Liver (tissue), 9 donors: ENCODE results near the gene GON4L. TPM values are rescaled to one million over a fixed set of nuclear protein-coding genes. Genes with fewer than 3 reads are reported as not detected.
"Not testable (repeated sequence)": the region's sequence is repeated elsewhere in the genome, so short reads cannot be mapped to it uniquely, and the experiment has no call there.

Experiments
- DNase-seq: peaks from one replicate; pipeline ENCODE4 v3.0.0-alpha.2; 2017; ENCODE audit warnings: low spot score
- H3K27ac ChIP-seq, 2 donors: one replicate each; pipeline ENCODE4 v1.7.0; 2013; ENCODE audit warnings: inconsistent platforms in 2 of 2, low read length in 2 of 2, control low read depth in 1 of 2, low read depth in 1 of 2, mild to moderate bottlenecking in 1 of 2
- H3K27me3 ChIP-seq, 4 donors: one replicate each; pipeline versions ENCODE4 v1.6.1 to v1.7.0; 2013; ENCODE audit warnings: low read length in 3 of 4, inconsistent platforms in 1 of 4, mild to moderate bottlenecking in 1 of 4, moderate library complexity in 1 of 4; ENCODE audit not compliant: control insufficient read depth in 4 of 4, insufficient read depth in 4 of 4
- H3K36me3 ChIP-seq, 4 donors: one replicate each; pipeline versions ENCODE4 v1.6.1 to v1.7.0; 2013; ENCODE audit warnings: low read length in 3 of 4, mild to moderate bottlenecking in 3 of 4, low read depth in 1 of 4, moderate library complexity in 1 of 4; ENCODE audit not compliant: control insufficient read depth in 4 of 4, insufficient read depth in 3 of 4
- H3K4me1 ChIP-seq, 4 donors: one replicate each; pipeline versions ENCODE4 v1.6.1 to v1.7.0; 2013; ENCODE audit warnings: low read length in 3 of 4, mild to moderate bottlenecking in 3 of 4, moderate library complexity in 1 of 4; ENCODE audit not compliant: control insufficient read depth in 4 of 4, insufficient read depth in 4 of 4
- H3K4me3 ChIP-seq, 3 donors: one replicate each; pipeline versions ENCODE4 v1.6.1 to v1.7.0; 2013; ENCODE audit warnings: low read length in 3 of 3, control low read depth in 1 of 3, low read depth in 1 of 3, mild to moderate bottlenecking in 1 of 3
- H3K9ac ChIP-seq, 2 donors: one replicate each; pipeline ENCODE4 v1.7.0; 2013; ENCODE audit warnings: low read length in 2 of 2, mild to moderate bottlenecking in 2 of 2, moderate library complexity in 2 of 2, control low read depth in 1 of 2, low read depth in 1 of 2
- H3K9me3 ChIP-seq, 4 donors: one replicate each; pipeline versions ENCODE4 v1.6.1 to v1.7.0; 2013; ENCODE audit warnings: low read length in 3 of 4; ENCODE audit not compliant: control insufficient read depth in 4 of 4
- CTCF ChIP-seq: fragments of 150-350 bp; IDR thresholded peaks from 2 replicates; pipeline ENCODE4 v1.5.1; 2017; ENCODE audit warnings: improper control_type of control experiment, low read depth, low read length; ENCODE audit not compliant: missing input control
- EGR1 ChIP-seq, 2 donors: IDR thresholded peaks; 2 replicates each; pipeline ENCODE4 v1.6.1; 2016 to 2018; ENCODE audit warnings: antibody characterized with exemption in 2 of 2, low read depth in 2 of 2
- FOXA1 ChIP-seq: IDR thresholded peaks from 2 replicates; pipeline ENCODE4 v1.6.1; 2016; ENCODE audit warnings: antibody characterized with exemption
- FOXA2 ChIP-seq: IDR thresholded peaks from 2 replicates; pipeline ENCODE4 v1.6.1; 2016; ENCODE audit warnings: antibody characterized with exemption
- HNF4A ChIP-seq, 2 donors: conservative IDR thresholded peaks; 2 replicates each; pipeline ENCODE4 v1.6.1; 2016; ENCODE audit warnings: antibody characterized with exemption in 2 of 2, mild to moderate bottlenecking in 2 of 2
- HNF4G ChIP-seq: IDR thresholded peaks from 2 replicates; pipeline ENCODE4 v1.6.1; 2016; ENCODE audit warnings: antibody characterized with exemption
- JUND ChIP-seq, 2 donors: IDR thresholded peaks; 2 replicates each; pipeline ENCODE4 v1.6.1; 2016; ENCODE audit warnings: antibody characterized with exemption in 2 of 2
- NR2F2 ChIP-seq: IDR thresholded peaks from 2 replicates; pipeline ENCODE4 v1.6.1; 2016; ENCODE audit warnings: antibody characterized with exemption
- RAD21 ChIP-seq, 2 donors: IDR thresholded peaks; 2 replicates each; pipeline ENCODE4 v1.6.1; 2016; ENCODE audit warnings: antibody characterized with exemption in 2 of 2, mild to moderate bottlenecking in 2 of 2
- RXRA ChIP-seq, 2 donors: IDR thresholded peaks; 2 replicates each; pipeline ENCODE4 v1.6.1; 2017 to 2018; ENCODE audit warnings: antibody characterized with exemption in 2 of 2, mild to moderate bottlenecking in 1 of 2
- YY1 ChIP-seq: IDR thresholded peaks from 2 replicates; pipeline ENCODE4 v1.6.1; 2016; ENCODE audit warnings: antibody characterized with exemption, mild to moderate bottlenecking
- ZBTB33 ChIP-seq: IDR thresholded peaks from 2 replicates; pipeline ENCODE4 v1.6.1; 2016; ENCODE audit warnings: antibody characterized with exemption
- WGBS: extraction: QIAGEN DNeasy Blood & Tissue Kit; methylation state at CpG from one replicate; pipeline ENCODE4 v1.1.7; 2013; 5-methylcytosine and 5-hydroxymethylcytosine counted together
- polyA plus RNA-seq, 2 donors: library from polyadenylated mRNA; stranded (reverse) in 1 of 2; unstranded in 1 of 2; fragments of 200-250 nt in 1 of 2; fragments of >200 nt in 1 of 2; fragmentation: Nextera tagmentation in 1 of 2; extraction: Ambion mirVana in 1 of 2; gene quantifications; one replicate each; pipeline versions ENCODE4 v1.2.1 to v1.2.3, GENCODE V29; 2013 to 2015
- total RNA-seq, 2 donors: library from RNA; depleted of rRNA; stranded (reverse); fragments of >200 nt; gene quantifications; one replicate each; pipeline ENCODE4 v1.2.3, GENCODE V29; 2014
- donor health status: healthy.
- donor health status: healthy.
- donor health status: healthy.
- donor health status: healthy.
- donor health status: healthy.

The GON4L gene
- total and polyA plus RNA-seq, 4 donors: 5.7 to 26.2 (median 15.7) TPM

GRCh38 chr1:155773221-155773620 lies 83.8 kb downstream of the GON4L start:
- Histone ChIP-seq H3K27ac (no peak overlapping the region), H3K9me3 (no peaks in the 10 kb centered on the region), H3K27me3 (no peaks in the 10 kb centered on the region), H3K9ac (no peak overlapping the region), H3K36me3 (peaks cover 12 to 82% (median 46%) of the 10 kb centered on the region in 4 donors), H3K4me1 (no peaks in the 10 kb centered on the region), H3K4me3 (no peak overlapping the region)
- no peak for TF ChIP-seq RAD21 (IDR thresholded peaks at IDR 0.05)
- TF ChIP-seq EGR1 (IDR thresholded peaks at IDR 0.05; ENCODE audit: low read depth in 2 of 2): no peak
- no peak for TF ChIP-seq HNF4A (conservative IDR thresholded peaks at IDR 0.05)
- TF ChIP-seq RXRA (IDR thresholded peaks at IDR 0.05): no peak
- no peak for TF ChIP-seq CTCF
- no peak for TF ChIP-seq YY1
- no peak for TF ChIP-seq ZBTB33
- no peak for DNase-seq
- 89% methylated on average over 2 of the region's 2 CpGs for WGBS

- no peak overlapping the region for H3K9ac ChIP-seq
- no peak overlapping the region for H3K27ac ChIP-seq
- no peaks in the 10 kb centered on the region for H3K9me3 ChIP-seq
- H3K4me3 ChIP-seq: no peak overlapping the region
- 96% methylated on average over 5 of the region's 5 CpGs for WGBS
- peaks cover 15 to 78% (median 46%) of the 10 kb centered on the region in 4 donors for H3K36me3 ChIP-seq
- H3K27me3 ChIP-seq: no peaks in the 10 kb centered on the region
- no peaks in the 10 kb centered on the region for H3K4me1 ChIP-seq
- no peak for DNase-seq
- no peak for TF ChIP-seq NR2F2
- no peak for TF ChIP-seq FOXA1
- no peak for TF ChIP-seq JUND (IDR thresholded peaks at IDR 0.05)
- TF ChIP-seq FOXA2: no peak
- no peak for TF ChIP-seq RXRA (IDR thresholded peaks at IDR 0.05)
- TF ChIP-seq HNF4G: no peak
These were observed 87.8 kb downstream of the GON4L start for GRCh38 chr1:155769257-155769656.

GRCh38 chr1:155767399-155767989 lies 89.5 kb downstream of the GON4L start:
- not testable (repeated sequence) for H3K27ac ChIP-seq, H3K9ac ChIP-seq, H3K27me3 ChIP-seq, H3K4me1 ChIP-seq, H3K9me3 ChIP-seq, DNase-seq, H3K4me3 ChIP-seq
- 94% methylated on average over 3 of the region's 5 CpGs for WGBS
- peaks cover 14 to 76% (median 46%) of the 10 kb centered on the region in 4 donors for H3K36me3 ChIP-seq

GRCh38 chr1:155763989-155764388 lies 93.0 kb downstream of the GON4L start:
- H3K36me3 ChIP-seq: peaks cover 9 to 73% (median 48%) of the 10 kb centered on the region in 4 donors

GRCh38 chr1:155763090-155763815 lies 93.8 kb downstream of the GON4L start:
- H3K27ac ChIP-seq, H3K27me3 ChIP-seq, H3K4me3 ChIP-seq, H3K4me1 ChIP-seq, H3K9ac ChIP-seq, H3K9me3 ChIP-seq, DNase-seq: not testable (repeated sequence)
- peaks cover 12 to 67% (median 48%) of the 10 kb centered on the region in 4 donors for H3K36me3 ChIP-seq
- WGBS: 93% methylated on average over 6 of the region's 6 CpGs

More at GRCh38 chr1:155763989-155764388, 93.0 kb downstream of the GON4L start:
- 88% methylated on average over 7 of the region's 7 CpGs for WGBS
- DNase-seq, H3K27me3 ChIP-seq, H3K9ac ChIP-seq, H3K27ac ChIP-seq, H3K4me3 ChIP-seq, H3K4me1 ChIP-seq, H3K9me3 ChIP-seq: not testable (repeated sequence)
